Mucosa of descending colon (tissue), 3 donors: ENCODE measurements around the gene SCAP. TPM values are rescaled to one million over a fixed set of nuclear protein-coding genes. Genes with fewer than 3 reads are reported as not detected.
"Not testable (repeated sequence)": the region's sequence is repeated elsewhere in the genome, so short reads cannot be mapped to it uniquely, and the experiment has no call there.

Experiments
- ATAC-seq: fragments of 200-7000 bp; cut with Tn5 transposase; one replicate; pipeline ENCODE4 v1.9.1; 2020; ENCODE audit warnings: mild to moderate bottlenecking, moderate library complexity
- DNase-seq, 3 donors: peaks; one replicate each; pipeline ENCODE4 v3.0.0-alpha.2; 2020
- H3K36me3 ChIP-seq: fragments of 200-600 bp; one replicate; pipeline ENCODE4 v1.8.0; 2021; ENCODE audit warnings: low read depth, mild to moderate bottlenecking
- H3K4me1 ChIP-seq: fragments of 200-600 bp; one replicate; pipeline ENCODE4 v1.8.0; 2021; ENCODE audit warnings: low read depth, mild to moderate bottlenecking
- H3K4me3 ChIP-seq: fragments of 200-600 bp; one replicate; pipeline ENCODE4 v1.8.0; 2021; ENCODE audit warnings: mild to moderate bottlenecking
- H3K9me3 ChIP-seq: fragments of 200-600 bp; one replicate; pipeline ENCODE4 v1.8.0; 2021; ENCODE audit warnings: mild to moderate bottlenecking
- intact Hi-C, 2 donors: fragments of 100-400 bp; cut with DNase I in 1 of 2; cut with micrococcal nuclease in 1 of 2; formaldehyde crosslinking; loops; one replicate each; pipeline versions ENCODE4 v1.11.0 to v1.11.1; 2022; cut with DNase I, micrococcal nuclease
- total RNA-seq, 3 donors: library from RNA; stranded (reverse); fragmentation: NEBNext Ultra II Directional in 2 of 3; extraction: Animal tissue kit (Norgen Biotek cat#: 25700) in 2 of 3; gene quantifications; one replicate each; pipeline versions ENCODE4 v1.2.1 to v1.2.4, GENCODE V29; 2021 to 2023
- TF ChIP-seq, protein P1 (sequence below): fragments of 200-600 bp; IDR thresholded peaks from one replicate; pipeline ENCODE4 v1.8.0; 2022; ENCODE audit warnings: antibody characterized with exemption, mild to moderate bottlenecking
- donor health status: DM: no; HTN: no; CAD: no; lungs with moderate emphysema.
- donor health status: DM: no; HTN: no; CAD: no.
- donor health status: DM: no; HTN: yes; CAD: no.

The SCAP gene
- total RNA-seq, 3 donors from 2014 or later: 107 to 151 (median 115) TPM

DNA sequence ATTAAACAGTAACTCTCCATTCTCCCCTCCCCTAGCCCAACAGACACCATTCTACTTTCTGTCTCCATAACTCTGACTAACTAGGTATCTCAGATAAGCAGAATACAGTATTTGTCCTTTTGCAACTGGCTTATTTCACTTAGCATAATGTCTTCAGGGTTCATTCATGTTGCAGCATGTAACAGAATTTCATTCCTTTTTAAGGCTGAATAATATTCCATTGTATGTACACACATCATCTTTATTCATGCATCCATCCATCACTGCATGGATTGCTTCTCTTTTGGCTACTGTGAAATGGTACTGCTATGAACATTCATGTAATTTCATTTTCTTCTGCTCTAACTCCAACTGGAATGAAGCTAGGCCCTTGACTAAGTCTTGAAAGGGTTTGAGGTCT is 96.9 kb downstream of the SCAP start:
- intact Hi-C loops: no loop called here
- TF ChIP-seq, protein P1, sequence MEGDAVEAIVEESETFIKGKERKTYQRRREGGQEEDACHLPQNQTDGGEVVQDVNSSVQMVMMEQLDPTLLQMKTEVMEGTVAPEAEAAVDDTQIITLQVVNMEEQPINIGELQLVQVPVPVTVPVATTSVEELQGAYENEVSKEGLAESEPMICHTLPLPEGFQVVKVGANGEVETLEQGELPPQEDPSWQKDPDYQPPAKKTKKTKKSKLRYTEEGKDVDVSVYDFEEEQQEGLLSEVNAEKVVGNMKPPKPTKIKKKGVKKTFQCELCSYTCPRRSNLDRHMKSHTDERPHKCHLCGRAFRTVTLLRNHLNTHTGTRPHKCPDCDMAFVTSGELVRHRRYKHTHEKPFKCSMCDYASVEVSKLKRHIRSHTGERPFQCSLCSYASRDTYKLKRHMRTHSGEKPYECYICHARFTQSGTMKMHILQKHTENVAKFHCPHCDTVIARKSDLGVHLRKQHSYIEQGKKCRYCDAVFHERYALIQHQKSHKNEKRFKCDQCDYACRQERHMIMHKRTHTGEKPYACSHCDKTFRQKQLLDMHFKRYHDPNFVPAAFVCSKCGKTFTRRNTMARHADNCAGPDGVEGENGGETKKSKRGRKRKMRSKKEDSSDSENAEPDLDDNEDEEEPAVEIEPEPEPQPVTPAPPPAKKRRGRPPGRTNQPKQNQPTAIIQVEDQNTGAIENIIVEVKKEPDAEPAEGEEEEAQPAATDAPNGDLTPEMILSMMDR: no peak
- DNase-seq (no peak), ATAC-seq (no peak)
- H3K9me3 ChIP-seq: no peaks in the 10 kb centered on the region
- H3K4me1 ChIP-seq: peaks cover 16% of the 10 kb centered on the region
- no peak overlapping the region for H3K4me3 ChIP-seq
- H3K36me3 ChIP-seq: peaks cover 3% of the 10 kb centered on the region

DNA sequence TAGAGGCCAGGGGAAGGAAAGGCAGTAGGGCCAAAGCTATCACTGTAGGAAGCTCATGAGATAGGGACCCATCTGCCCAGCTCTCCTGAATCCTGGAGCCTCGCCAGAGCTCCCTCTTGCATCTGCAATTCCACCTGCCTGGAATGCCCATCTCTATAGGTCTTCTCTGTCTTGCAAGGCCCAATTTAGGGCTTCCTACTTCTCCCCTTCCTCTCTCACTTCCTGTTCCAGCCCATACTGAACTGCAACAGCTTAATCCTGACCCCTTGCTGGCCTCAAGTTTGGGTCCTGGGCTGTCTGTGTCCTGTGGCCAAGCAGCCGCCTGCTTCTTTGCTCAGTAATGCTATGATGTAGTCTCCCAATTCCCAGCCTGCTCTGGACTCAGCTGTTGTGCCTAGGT is 98.6 kb downstream of the SCAP start:
- intact Hi-C loops: no loop called here
- ATAC-seq: no peak

DNA sequence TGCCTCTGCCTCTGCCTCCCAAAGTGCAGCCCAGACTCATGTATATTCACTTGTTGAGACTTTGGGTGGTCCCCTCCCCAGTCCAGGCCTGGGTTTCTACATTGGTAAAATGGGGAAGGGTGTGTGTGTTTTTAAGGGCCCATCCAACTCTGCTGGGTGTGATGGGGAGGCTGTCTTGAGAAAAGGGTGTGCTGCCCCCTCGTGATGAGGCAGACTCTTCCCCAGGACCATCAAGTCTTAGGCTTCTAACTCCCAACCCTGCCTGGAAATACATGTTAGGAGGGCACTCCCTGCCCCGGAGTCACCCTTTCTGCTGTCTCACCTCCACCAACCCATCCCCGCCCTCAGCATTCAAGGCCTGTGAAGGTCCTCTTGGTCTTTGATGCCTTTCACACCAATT is 99.3 kb downstream of the SCAP start:
- Histone ChIP-seq H3K9me3 (no peaks in the 10 kb centered on the region), H3K4me1 (peaks cover 9% of the 10 kb centered on the region), H3K36me3 (peaks cover 3% of the 10 kb centered on the region), H3K4me3 (no peak overlapping the region)
- intact Hi-C loops: no loop called here
- DNase-seq: no peak
- TF ChIP-seq, protein P1: no peak
- ATAC-seq: no peak

More for the DNA sequence above, 98.6 kb downstream of the SCAP start:
- TF ChIP-seq, protein P1: no peak
- H3K9me3 ChIP-seq: no peaks in the 10 kb centered on the region
- H3K36me3 ChIP-seq: peaks cover 3% of the 10 kb centered on the region
- H3K4me1 ChIP-seq: peaks cover 15% of the 10 kb centered on the region
- DNase-seq: no peak
- H3K4me3 ChIP-seq: no peak overlapping the region

DNA sequence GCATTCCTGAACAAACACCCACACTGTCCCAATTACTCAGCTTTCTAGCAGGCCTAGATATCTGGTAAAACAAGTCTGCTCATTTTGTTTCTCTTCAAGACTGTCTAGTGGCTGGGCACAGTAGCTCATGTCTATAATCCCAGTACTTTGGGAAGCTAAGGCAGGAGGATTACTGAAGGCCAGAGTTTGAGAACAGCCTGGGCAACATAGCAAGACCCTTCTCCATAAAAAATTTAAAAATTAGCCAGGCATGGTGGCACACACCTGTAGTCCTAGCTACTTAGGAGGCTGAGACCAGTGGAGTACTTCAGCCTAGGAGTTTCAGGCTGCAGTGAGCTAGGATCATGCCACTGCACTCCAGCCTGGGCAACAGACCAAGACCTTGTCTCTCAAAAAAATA is 101.2 kb downstream of the SCAP start:
- Histone ChIP-seq H3K36me3 (no peaks in the 10 kb centered on the region), H3K4me3 (no peak overlapping the region), H3K9me3 (no peaks in the 10 kb centered on the region), H3K4me1 (peaks cover 4% of the 10 kb centered on the region)
- intact Hi-C loops: no loop called here
- DNase-seq: no peak
- ATAC-seq: no peak
- TF ChIP-seq, protein P1: no peak

DNA sequence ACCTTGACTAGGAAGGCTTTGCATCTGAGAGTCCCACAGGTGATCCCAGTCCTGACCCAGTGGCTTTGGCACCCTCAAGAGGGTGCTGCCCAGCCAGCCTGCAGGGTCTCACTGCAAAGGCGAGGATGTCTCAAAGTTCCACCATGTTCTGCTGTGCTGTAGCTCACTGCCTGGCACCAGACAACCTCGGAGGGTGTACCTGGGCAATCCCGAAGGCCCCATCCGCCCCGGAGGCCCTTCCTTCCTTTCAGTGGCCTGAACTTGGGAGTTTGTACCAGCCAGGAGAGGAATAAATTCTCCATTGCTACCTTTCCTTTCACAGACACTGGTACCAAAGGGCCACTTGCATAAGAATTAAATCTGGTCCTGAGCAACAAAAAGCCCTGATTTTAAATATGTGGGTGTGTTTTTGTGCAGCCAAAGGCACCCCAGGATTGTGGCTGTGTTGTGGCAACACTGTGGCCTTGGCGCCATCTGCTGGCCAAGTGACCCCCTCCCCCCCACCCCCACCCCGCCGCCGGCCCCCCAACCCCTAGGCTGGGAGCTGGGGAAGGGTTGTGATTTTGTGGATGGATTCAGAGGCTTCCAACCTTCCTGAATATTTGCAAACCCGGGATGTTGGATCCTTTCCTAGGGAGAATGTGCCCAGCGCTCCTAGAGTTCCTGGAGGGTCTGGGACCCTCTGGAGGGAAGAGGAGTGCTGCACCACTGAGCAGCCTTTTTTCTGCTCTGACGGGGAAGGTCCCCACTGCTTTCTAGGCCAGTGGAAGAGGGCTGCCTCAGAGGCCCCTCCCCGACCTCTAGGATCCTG is 104.6 kb downstream of the SCAP start:
- Histone ChIP-seq H3K4me3 (no peak overlapping the region), H3K4me1 (no peaks in the 10 kb centered on the region), H3K36me3 (no peaks in the 10 kb centered on the region), H3K9me3 (no peaks in the 10 kb centered on the region)
- intact Hi-C loops: no loop called here
- peak; percentile 47 for ATAC-seq
- DNase-seq: peak in 2 of 3 donors; percentile 45 to 46
- TF ChIP-seq, protein P1: peak; percentile 30

DNA sequence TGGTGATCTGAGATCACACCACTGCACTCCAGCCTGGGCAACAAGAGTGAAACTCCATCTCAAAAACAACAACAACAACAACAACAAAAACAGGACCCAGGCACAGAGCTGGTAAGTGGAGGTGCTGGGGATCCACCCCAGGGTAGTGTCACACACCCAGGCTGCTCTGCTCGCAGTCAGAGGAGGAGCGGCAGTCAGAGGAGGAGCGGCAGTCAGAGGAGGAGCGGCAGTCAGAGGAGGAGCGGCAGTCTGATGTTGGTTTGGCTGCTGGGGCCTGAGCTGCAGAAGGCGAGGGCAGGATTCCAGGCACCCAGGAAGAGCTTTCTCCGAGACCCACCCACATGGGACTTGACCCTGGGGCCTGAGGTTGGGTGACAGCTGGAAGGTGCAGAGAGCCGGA is 105.7 kb downstream of the SCAP start:
- intact Hi-C loops, H3K9me3 ChIP-seq, H3K4me3 ChIP-seq, DNase-seq, H3K4me1 ChIP-seq, H3K36me3 ChIP-seq, ATAC-seq: not testable (repeated sequence)
